KOPT-K1 (cell line): ENCODE data around the gene OR4M1.
"Not testable (repeated sequence)": the region's sequence is repeated elsewhere in the genome, so short reads cannot be mapped to it uniquely, and the experiment has no call there.

ENCODE experiments used
- H3K27ac ChIP-seq: fragments of 200-600 bp; sonication (generic); 2 replicates; pipeline ENCODE4 v1.5.1; 2016; ENCODE audit warnings: antibody characterized with exemption, mild to moderate bottlenecking, low read depth, low read length; ENCODE audit not compliant: poor library complexity, severe bottlenecking
- H3K36me3 ChIP-seq: fragments of 200-600 bp; sonication (generic); 2 replicates; pipeline ENCODE4 v1.5.1; 2017; ENCODE audit warnings: antibody characterized with exemption, mild to moderate bottlenecking, low read length, moderate library complexity; ENCODE audit not compliant: insufficient read depth
- H3K9me3 ChIP-seq: fragments of 200-600 bp; sonication (generic); 2 replicates; pipeline ENCODE4 v1.5.1; 2017; ENCODE audit warnings: antibody characterized with exemption, low read length, mild to moderate bottlenecking; ENCODE audit not compliant: insufficient read depth, poor library complexity, severe bottlenecking

OR4M1 gene, protein sequence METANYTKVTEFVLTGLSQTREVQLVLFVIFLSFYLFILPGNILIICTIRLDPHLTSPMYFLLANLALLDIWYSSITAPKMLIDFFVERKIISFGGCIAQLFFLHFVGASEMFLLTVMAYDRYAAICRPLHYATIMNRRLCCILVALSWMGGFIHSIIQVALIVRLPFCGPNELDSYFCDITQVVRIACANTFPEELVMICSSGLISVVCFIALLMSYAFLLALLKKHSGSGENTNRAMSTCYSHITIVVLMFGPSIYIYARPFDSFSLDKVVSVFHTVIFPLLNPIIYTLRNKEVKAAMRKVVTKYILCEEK

DNA sequence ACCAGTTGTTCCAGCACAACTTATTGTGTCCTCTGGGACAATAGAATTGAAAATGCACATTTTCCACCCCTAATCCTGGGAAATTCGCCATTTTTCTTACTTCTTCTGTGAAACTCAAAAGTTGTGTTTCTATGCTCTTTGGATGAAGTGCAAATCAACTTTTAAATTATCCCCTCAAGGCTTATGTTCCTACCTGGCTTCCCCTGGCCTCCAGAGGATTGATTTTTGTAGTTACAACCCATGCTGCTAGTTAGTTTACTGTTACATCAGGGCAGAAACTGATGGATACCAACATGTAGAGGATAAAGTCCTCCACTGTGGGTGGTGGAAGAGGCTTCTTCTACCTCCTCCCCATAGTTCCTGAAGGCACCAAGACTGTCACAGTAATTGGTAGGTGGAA is at the start of gene OR4M1:
TSS of gene OR4M1 (plus strand) at position 301 of the 400 bp plus-strand sequence. CDS start 6,819 bp downstream, outside the sequence.
- not testable (repeated sequence) for H3K9me3 ChIP-seq, H3K27ac ChIP-seq, H3K36me3 ChIP-seq

DNA sequence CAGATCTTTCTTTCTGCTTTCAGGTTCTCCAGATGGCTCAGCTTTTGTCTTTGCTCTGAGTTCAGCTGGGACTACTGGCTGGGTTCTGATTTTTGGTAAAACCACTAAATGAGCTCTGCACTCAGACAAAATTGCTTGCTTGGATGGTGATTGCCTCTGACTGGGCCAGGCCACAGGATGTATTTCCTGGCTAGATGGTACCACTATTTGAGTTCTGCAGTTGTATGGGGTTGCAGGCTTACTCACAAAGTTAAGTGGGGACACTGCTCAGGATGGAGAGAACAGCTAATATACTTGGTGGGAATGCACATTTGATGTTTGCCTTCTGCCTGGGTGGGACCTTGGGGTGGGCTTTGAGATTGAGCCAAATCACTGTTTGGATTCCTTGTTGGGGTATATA is 43.9 kb upstream of the OR4M1 start:
- Histone ChIP-seq H3K36me3 (no peaks in the 10 kb centered on the region), H3K27ac (no peak overlapping the region), H3K9me3 (no peaks in the 10 kb centered on the region)

DNA sequence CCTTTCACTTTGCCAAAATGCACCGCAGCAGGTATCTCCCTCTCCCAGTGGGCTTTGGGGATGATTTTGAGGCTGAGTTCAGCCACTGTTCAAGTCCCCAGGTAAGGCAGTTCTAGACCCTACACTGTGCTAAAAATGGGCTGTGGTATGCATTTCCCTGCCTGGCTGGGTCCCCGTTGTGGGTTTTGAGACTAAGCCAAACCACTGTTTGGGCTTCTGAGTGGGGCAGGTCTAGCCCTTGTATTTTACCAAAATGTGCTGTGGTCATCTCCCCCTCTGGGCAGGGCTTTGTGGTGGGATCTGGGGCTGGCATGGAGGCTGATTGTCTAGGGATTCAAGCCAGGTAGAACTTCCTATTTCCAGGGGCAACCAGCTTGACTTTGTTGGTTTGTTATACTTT is 43.5 kb upstream of the OR4M1 start:
- H3K9me3 ChIP-seq, result no peaks in the 10 kb centered on the region
- no peak overlapping the region for H3K27ac ChIP-seq
- no peaks in the 10 kb centered on the region for H3K36me3 ChIP-seq

DNA sequence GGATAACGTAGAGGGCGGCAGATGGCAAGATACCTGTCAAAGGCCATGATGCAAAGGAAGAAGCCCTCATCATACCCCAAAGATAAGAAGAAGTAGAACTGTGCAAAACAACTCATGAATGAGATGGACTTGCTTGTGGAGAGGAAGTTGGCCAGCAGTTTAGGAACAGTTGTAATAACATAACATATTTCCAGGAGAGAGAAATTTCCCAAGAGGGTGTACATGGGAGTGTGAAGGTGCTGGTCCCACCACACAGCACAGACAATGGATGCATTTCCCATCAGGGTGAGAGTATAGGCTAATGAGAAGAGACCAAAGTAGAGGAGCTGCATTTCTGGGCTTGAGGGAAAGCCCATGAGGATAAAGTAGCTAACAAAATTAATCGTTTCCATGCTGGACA is 39.4 kb upstream of the OR4M1 start:
- not testable (repeated sequence) for H3K36me3 ChIP-seq, H3K9me3 ChIP-seq, H3K27ac ChIP-seq

DNA sequence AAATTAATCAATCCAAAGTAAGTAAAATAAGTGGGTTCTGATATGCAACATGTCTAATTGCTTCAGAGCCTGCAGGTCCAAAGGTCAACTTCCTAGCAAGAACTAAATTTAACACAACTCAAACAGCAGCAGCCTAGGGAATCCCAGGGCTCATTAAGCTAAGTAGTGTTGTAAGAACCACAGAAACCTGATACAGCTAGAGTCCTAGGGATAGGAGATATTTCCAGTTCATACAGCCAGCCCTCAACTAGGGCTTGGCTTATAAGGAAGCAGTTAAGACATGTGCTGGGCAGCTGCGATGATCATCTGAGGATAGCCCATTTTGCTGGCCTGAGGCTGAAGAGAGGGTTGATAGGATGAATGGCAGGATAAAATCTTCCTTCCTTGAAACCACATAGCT is 30.0 kb upstream of the OR4M1 start, which contains the start of gene OR4Q3:
TSS of gene OR4Q3 (plus strand) at position 316 of the 400 bp plus-strand sequence.
- Histone ChIP-seq H3K27ac (no peak within 1 kb of the TSS), H3K9me3 (no peaks in the 10 kb centered on the region), H3K36me3 (no peaks in the 10 kb centered on the region)

DNA sequence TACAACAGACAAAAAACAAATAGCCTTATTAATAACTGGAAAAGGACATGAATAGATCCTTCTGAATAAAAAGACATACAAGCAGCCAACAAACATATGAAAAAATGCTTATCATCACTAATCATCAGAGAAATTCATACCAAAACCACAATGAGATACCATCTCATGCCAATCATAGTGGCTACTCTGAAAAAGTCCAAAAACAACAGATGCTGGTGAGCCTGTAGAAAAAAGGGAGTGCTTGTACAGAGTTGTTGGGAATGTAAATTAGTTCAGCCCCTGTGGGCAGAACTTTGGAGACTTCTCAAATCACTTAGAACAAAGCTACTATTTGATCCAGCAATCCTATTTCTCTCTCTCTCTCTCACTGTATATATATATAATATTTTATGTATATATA is 21.0 kb upstream of the OR4M1 start:
- not testable (repeated sequence) for H3K9me3 ChIP-seq, H3K36me3 ChIP-seq, H3K27ac ChIP-seq

DNA sequence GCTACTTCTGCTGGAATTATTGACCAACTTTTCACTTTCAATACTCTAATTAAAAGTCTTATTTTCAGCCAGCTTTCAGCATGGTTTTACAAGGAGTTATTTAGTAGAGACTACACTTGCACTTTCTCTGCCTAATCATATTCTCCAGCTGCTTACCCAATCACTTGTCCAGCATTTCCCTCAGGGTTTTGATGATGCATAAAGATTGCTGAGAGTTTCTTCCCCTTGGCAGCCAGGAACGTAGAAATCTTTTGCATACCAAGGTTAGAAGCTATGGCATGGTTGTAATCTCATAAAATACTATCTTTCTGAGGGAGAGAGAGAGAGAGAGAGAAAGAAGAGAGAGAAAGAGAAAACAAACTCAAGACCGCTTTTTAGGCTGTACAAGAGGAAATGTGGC is 19.1 kb upstream of the OR4M1 start:
- H3K9me3 ChIP-seq, result no peaks in the 10 kb centered on the region
- H3K36me3 ChIP-seq, result no peaks in the 10 kb centered on the region
- no peak overlapping the region for H3K27ac ChIP-seq

DNA sequence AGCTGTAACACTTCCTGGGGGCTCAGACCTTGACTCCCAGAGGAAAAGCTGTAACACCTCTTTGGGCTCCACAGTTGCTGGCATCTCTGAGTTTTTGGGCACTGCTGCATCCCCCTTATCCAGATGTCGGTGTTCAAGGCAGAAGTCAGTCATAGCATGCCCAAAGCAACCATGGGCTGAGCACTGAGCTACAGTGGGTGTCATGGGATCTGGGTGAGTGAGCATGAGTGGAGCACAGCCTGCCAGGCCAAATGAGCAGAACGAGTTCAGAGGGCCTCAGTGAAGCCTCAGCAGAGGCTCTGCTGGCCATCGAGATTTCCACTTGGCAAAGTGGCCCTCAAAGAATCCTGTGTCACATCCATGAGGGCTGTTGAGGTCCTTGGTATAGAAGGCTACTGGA is 1.8 kb upstream of the OR4M1 start:
- not testable (repeated sequence) for H3K36me3 ChIP-seq, H3K9me3 ChIP-seq, H3K27ac ChIP-seq

DNA sequence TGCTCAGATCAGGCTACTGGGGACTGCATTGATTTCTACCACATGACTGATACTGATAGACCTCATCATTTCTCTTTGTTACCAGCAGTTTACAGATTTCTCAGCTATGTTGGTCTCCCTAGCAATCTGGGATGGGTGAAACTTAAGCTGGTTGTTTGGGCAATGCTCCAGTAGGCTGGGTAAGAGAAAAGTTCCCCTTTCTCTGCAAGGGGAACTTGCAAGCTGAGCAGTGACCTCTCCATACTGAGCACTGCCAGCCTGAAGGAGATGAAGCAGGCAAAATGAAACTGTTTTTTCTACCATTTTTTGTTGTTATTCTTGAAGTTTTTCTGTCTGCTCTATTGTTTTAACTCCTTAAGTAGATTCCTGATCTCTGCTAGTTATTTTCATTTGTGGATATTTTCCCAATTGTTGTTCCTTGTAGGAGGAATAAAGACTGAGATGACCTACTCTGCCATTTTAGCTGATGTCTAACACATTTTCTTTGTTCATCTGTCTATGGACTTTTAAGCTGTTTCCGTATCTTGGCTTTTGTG is 1.3 kb upstream of the OR4M1 start:
- H3K36me3 ChIP-seq, result no peaks in the 10 kb centered on the region
- peaks cover 10% of the 10 kb centered on the region for H3K9me3 ChIP-seq
- H3K27ac ChIP-seq, result no peak overlapping the region

DNA sequence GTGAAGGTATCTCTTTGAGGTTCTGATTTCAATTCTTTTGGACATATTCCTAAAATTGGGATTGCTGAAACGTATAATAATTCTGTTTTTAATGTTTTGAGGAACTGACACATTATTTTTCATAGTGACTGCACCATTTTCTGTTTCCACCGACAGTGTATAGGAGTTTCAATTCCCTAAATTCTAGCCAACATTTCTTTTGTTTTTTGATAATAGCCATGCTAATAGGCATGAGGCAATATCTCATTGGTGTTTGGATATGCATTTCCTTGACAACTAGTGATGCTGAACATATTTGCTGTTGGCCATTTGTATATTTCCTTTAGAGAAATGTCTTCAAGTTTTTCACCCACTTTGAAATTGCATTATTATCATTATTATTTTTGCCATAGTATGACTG is 850 bp upstream of the OR4M1 start:
- H3K9me3 ChIP-seq, H3K27ac ChIP-seq, H3K36me3 ChIP-seq: not testable (repeated sequence)

DNA sequence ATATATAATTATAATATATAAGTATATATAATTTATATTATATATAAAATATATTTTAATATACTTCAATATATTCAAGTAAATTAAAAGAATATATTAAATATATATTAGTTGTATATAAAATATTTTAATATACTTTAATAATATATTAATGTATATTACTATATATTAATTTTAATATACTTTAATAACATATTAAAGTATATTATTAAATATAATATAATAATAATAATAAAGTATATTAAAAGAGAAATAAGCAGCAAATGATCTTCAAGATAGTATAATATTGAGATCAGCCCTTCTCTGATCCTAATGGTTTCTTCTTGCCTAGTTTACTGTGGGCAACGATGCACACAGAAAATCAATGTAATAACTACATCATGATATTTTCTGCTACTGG is 2.3 kb downstream of the OR4M1 start:
- Histone ChIP-seq H3K9me3 (peaks cover 10% of the 10 kb centered on the region), H3K27ac (no peak overlapping the region)

DNA sequence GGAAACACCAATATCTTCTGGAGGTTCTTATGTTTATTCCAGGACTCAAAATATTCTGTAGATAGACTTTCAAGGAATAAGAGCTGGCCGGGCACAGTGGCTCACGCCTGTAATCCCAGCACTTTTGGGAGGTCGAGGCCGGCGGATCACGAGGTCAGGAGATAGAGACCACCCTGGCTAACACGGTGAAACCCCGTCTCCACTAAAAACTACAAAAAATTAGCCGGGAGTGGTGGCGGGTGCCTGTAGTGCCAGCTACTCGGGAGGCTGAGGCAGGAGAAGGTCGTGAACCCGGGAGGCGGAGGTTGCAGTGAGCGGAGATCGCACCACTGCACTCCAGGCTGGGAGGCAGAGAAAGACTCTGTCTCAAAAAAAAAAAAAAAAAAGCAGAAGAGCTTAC is 12.5 kb downstream of the OR4M1 start:
- H3K27ac ChIP-seq, H3K36me3 ChIP-seq, H3K9me3 ChIP-seq: not testable (repeated sequence)

More for the DNA sequence above, 2.3 kb downstream of the OR4M1 start:
- H3K36me3 ChIP-seq, result no peaks in the 10 kb centered on the region

DNA sequence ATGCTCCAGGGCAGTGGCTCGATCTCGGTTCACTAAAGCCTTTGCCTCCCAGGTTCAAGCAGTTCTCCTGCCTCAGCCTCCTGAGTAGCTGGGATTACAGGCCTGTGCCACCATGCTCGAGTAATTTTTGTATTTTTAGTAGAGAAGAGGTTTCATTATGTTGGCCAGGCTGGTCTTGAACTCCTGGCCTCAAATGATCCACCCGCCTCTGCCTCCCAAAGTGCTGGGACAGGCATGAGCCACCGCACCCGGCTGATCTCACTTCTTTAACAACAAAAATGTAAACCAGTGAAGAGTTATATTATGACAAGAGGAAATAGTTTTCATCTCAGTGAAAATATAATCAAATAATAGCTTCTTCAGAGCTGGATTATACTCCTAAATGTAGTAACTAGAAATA is 14.0 kb downstream of the OR4M1 start:
- not testable (repeated sequence) for H3K36me3 ChIP-seq, H3K9me3 ChIP-seq, H3K27ac ChIP-seq

DNA sequence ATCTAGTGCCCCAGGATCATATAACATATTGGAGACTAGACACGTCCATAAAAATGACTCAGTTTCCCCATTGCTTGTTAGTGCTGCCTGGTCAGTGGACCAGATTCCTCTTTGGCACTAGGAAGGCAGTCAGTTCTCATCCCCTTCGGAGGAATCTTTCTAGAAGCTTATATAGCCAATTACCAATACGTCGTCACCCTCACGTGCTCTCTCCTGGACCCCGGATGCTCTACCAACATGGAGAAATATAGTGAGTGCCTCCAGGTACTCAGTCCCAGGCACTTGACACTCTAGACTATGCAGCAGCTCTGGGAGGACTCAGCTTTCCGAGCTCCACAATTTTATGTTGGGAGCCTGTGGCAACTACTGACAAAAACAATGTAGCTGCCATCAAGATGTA is 14.8 kb downstream of the OR4M1 start:
- H3K27ac ChIP-seq, H3K36me3 ChIP-seq, H3K9me3 ChIP-seq: not testable (repeated sequence)

DNA sequence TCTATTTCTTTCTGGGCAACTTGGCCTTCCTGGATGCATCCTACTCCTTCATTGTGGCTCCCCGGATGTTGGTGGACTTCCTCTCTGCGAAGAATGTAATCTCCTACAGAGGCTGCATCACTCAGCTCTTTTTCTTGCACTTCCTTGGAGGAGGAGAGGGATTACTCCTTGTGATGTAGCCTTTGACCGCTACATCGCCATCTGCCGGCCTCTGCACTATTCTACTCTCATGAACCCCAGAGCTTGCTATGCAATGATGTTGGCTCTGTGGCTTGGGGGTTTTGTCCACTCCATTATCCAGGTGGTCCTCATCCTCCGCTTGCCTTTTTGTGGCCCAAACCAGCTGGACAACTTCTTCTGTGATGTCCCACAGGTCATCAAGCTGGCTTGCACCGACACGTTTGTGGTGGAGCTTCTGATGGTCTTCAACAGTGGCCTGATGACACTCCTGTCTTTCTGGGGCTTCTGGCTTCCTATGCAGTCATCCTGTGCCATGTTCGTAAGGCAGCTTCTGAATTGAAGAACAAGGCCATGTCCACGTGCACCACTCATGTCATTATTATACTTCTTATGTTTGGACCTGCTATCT is 23.3 kb downstream of the OR4M1 start:
- H3K9me3 ChIP-seq, H3K36me3 ChIP-seq, H3K27ac ChIP-seq: not testable (repeated sequence)

DNA sequence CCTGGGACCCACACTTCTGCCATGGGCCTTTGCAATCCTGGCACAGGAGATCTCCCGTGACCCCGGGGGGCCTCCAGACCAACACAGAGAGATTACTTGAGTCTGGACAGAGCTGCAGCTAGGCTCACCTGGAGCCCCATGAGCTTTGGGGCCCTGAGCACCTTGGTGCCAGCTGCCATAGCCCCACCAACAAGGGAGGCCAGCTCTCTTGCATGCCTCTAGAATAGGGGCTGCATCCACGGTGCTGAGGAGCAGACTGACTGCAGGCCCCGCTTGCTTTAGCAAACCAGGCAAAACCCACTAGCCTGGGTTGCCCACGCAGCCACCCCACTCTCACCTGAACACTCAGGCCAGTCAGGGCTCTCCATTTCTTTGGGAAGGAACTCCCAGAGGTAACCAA is 26.6 kb downstream of the OR4M1 start:
- Histone ChIP-seq H3K36me3 (no peaks in the 10 kb centered on the region), H3K27ac (no peak overlapping the region), H3K9me3 (no peaks in the 10 kb centered on the region)
